Mesendoderm (in vitro differentiated cells): ENCODE measurements around the gene ZNF618.

Experiments
- DNase-seq: peaks from one replicate; pipeline ENCODE4 v3.0.0; 2013
- H2AK5ac ChIP-seq: 2 replicates; pipeline ENCODE4 v1.6.1; 2013; ENCODE audit warnings: low read length, inconsistent platforms
- H2BK120ac ChIP-seq: 2 replicates; pipeline ENCODE4 v1.6.1; 2013; ENCODE audit warnings: low read depth, mild to moderate bottlenecking, low read length, moderate library complexity, mixed read lengths
- H2BK15ac ChIP-seq: replicated peaks from 2 replicates; pipeline ENCODE4 v1.6.1; 2013; ENCODE audit warnings: low read depth, mild to moderate bottlenecking, moderate library complexity
- H2BK5ac ChIP-seq: 2 replicates; pipeline ENCODE4 v1.6.1; 2013; ENCODE audit warnings: low read length, inconsistent platforms
- H3K18ac ChIP-seq: 2 replicates; pipeline ENCODE4 v1.6.1; 2013; ENCODE audit warnings: mild to moderate bottlenecking, low read length, mixed read lengths
- H3K23ac ChIP-seq: one replicate; pipeline ENCODE4 v1.6.1; 2013; ENCODE audit warnings: low read length
- H3K27ac ChIP-seq: 2 replicates; pipeline ENCODE4 v1.5.1; 2013; ENCODE audit warnings: low read depth, mild to moderate bottlenecking, inconsistent platforms, low read length, moderate library complexity
- H3K27me3 ChIP-seq: 2 replicates; pipeline ENCODE4 v1.6.1; 2013; ENCODE audit warnings: low read length, control low read depth, mild to moderate bottlenecking, inconsistent platforms; ENCODE audit not compliant: insufficient read depth, poor library complexity
- H3K36me3 ChIP-seq: 2 replicates; pipeline ENCODE4 v1.6.1; 2013; ENCODE audit warnings: low read length, inconsistent platforms; ENCODE audit not compliant: control insufficient read depth, insufficient read depth
- H3K4ac ChIP-seq: one replicate; pipeline ENCODE4 v1.6.1; 2013; ENCODE audit warnings: low read depth, mild to moderate bottlenecking, low read length, moderate library complexity
- H3K4me1 ChIP-seq: 2 replicates; pipeline ENCODE4 v1.6.1; 2013; ENCODE audit warnings: low read depth, low read length, inconsistent platforms; ENCODE audit not compliant: control insufficient read depth
- H3K4me2 ChIP-seq: 2 replicates; pipeline ENCODE4 v1.6.1; 2013; ENCODE audit warnings: low read length
- H3K4me3 ChIP-seq: 2 replicates; pipeline ENCODE4 v1.5.1; 2013; ENCODE audit warnings: mild to moderate bottlenecking, low read length
- H3K56ac ChIP-seq: one replicate; pipeline ENCODE4 v1.6.1; 2013; ENCODE audit warnings: low read length
- H3K79me1 ChIP-seq: 2 replicates; pipeline ENCODE4 v1.6.1; 2013; ENCODE audit warnings: low read length, inconsistent platforms
- H3K79me2 ChIP-seq: 2 replicates; pipeline ENCODE4 v1.6.1; 2013; ENCODE audit warnings: mild to moderate bottlenecking, low read length; ENCODE audit not compliant: control insufficient read depth, insufficient read depth
- H3K9ac ChIP-seq: 2 replicates; pipeline ENCODE4 v1.6.1; 2013; ENCODE audit warnings: low read length, inconsistent platforms
- H4K5ac ChIP-seq: one replicate; pipeline ENCODE4 v1.6.1; 2013; ENCODE audit warnings: low read length
- H4K8ac ChIP-seq: one replicate; pipeline ENCODE4 v1.6.1; 2013; ENCODE audit warnings: low read depth, mild to moderate bottlenecking, control low read depth, low read length, moderate library complexity
- WGBS: extraction: QIAGEN DNeasy Blood & Tissue Kit; methylation state at CpG from one replicate; pipeline ENCODE4 v1.1.7; 2013; ENCODE audit warnings: low lambda C conversion rate, missing lambda C conversion rate; ENCODE audit not compliant: insufficient coverage; ENCODE audit errors: extremely low coverage; 5-methylcytosine and 5-hydroxymethylcytosine counted together

The ZNF618 gene

DNA sequence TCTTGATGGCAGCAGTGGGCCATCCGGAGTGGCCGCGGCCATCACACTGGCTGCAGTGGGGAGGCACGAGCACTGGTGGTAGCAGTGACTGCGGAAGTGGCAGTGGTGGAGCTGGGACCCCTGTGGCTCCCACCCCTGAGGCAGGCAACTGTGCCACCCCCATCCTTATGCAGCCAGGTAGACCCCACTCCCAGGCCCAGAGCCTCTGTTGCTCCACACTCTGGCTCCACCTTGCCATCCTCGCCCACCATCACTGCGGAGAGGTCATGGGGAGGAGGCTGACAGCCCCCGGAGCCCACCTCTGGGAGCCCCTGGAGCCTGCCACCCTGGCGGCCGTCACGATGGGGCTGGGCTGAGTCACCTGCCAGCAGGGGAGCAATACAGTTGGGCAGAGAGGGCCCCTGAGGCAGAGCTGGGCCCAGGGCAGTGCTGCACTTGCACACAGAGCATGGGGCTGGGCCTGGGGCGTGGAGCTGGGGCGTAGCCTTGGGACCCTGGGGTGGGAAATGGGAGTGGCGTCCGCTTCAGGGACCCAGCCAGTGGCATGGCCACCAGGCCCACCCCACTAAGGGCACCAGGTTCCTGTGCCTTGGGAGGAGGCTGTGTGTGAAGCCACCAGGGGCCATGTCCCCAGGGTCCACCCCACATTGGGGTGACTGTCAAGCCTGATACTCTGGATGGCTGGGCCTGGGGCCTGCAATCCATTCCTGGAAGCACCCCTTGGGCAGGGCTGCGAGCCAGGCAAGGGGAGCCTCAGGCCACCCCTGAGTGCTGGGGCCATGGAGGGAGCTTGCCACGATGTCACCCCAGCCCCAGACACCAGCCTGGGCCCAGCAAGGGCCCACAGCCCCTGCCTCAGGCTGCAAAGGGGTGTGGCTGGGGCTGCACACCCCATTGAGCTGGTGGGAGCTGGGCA, 194.3 kb downstream of the ZNF618 start:
- Histone ChIP-seq H3K4ac (no peak overlapping the region), H2BK120ac (no peak overlapping the region), H3K27me3 (no peaks in the 10 kb centered on the region), H3K4me2 (no peak overlapping the region), H3K4me1 (no peaks in the 10 kb centered on the region), H3K27ac (no peak overlapping the region), H2BK5ac (no peak overlapping the region), H3K18ac (no peak overlapping the region), H3K56ac (no peak overlapping the region), H2BK15ac (no peak overlapping the region), H3K79me1 (no peaks in the 10 kb centered on the region), H3K79me2 (no peaks in the 10 kb centered on the region), H3K4me3 (no peak overlapping the region), H4K8ac (no peak overlapping the region), H3K36me3 (no peaks in the 10 kb centered on the region), H4K5ac (no peak overlapping the region), H3K9ac (no peak overlapping the region), H2AK5ac (no peak overlapping the region), H3K23ac (no peak overlapping the region)
- DNase-seq = no peak
- no CpG with 5 or more reads among the region's 17 CpGs for WGBS

DNA sequence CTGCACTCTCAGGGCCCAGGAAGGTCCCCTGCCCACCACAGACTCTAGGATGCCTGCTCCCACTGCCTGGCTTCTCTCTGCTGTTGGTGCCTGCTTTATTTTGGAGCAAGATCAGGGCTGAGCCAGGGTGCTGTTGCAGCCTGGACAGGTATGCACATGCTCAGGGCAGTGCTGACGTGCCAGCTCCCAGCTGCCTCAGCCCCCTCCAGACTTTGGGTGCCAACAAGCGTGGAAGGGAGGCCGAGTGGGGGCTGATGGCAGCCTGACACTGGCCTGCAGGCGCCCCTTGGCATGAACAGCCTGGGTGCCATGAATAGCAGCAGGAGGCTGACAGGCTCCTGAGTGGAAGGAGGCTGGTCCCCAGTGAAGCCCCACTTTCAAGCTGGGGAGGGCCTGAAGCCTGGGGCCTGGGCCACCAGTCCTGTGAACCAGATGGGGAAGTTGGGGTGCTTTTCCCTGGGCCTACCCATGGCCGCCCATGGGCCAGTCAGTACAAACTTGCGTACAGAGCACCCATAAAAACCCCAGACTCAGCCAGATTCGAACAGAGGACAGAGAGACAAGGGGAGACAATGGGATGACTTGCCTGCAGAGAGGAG, 195.2 kb downstream of the ZNF618 start:
- no peak overlapping the region for H4K5ac ChIP-seq
- no peak overlapping the region for H3K4me2 ChIP-seq
- no peak overlapping the region for H3K27ac ChIP-seq
- no peak overlapping the region for H3K4ac ChIP-seq
- no peaks in the 10 kb centered on the region for H3K4me1 ChIP-seq
- H3K4me3 ChIP-seq = no peak overlapping the region
- no peak overlapping the region for H3K18ac ChIP-seq
- no CpG with 5 or more reads among the region's 7 CpGs for WGBS
- no peaks in the 10 kb centered on the region for H3K79me1 ChIP-seq
- no peaks in the 10 kb centered on the region for H3K36me3 ChIP-seq
- H3K23ac ChIP-seq = no peak overlapping the region
- H2AK5ac ChIP-seq = no peak overlapping the region
- no peak overlapping the region for H2BK120ac ChIP-seq
- no peak overlapping the region for H3K56ac ChIP-seq
- no peaks in the 10 kb centered on the region for H3K79me2 ChIP-seq
- no peak overlapping the region for H3K9ac ChIP-seq
- H2BK15ac ChIP-seq = no peak overlapping the region
- no peaks in the 10 kb centered on the region for H3K27me3 ChIP-seq
- no peak overlapping the region for H4K8ac ChIP-seq
- H2BK5ac ChIP-seq = no peak overlapping the region
- no peak for DNase-seq

DNA sequence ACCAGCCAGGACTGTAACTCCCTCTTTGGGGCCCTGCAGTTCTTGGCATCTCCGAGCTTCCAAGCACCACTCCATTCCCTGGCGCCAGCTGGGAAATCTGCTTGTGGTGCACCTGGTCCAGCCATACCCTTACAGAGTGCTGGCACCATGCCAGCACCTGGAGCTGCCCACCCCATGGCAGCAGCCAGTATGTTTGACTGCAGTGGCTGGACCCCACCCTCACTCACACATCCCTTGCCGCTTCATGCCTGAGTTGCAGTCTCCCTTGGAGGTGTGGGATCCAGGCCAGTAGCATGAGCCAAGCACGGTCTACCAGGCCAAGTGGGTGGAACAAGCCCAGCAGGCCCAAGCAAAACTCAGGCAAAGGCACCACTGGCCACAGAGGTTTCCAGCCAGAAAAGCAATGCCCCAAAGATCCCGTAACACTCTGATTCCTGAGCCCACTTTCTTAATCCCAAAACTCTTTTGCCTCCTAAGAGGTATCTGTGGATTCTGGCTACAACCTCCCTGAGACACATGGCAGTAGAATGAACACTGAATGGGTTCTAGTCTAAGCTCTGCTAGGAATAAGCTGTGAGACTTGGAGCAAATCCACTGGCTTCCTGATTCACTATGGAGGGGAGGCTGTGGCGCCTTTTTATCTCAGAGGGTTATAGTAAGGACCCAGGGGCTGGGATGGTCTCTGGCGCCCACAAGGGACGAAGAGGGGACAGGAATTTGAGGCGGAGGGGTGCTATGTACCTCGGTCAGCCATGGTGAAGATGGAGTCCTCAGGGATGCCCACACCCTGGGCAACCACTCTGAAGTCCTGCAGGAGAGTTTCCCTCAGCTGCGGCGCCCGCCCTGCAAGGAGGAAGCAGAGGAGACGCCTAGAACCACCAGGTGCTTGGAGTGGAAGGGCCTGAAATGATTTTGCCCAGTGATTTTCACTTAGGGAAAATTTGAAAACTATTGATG, 196.4 kb downstream of the ZNF618 start:
- DNase-seq = peak; percentile 16
- H3K4ac ChIP-seq = no peak overlapping the region
- no peaks in the 10 kb centered on the region for H3K79me2 ChIP-seq
- no peak overlapping the region for H2BK120ac ChIP-seq
- H3K4me2 ChIP-seq = no peak overlapping the region
- no peak overlapping the region for H3K9ac ChIP-seq
- H3K18ac ChIP-seq = no peak overlapping the region
- H3K79me1 ChIP-seq = no peaks in the 10 kb centered on the region
- no peak overlapping the region for H2AK5ac ChIP-seq
- no peaks in the 10 kb centered on the region for H3K4me1 ChIP-seq
- no peak overlapping the region for H3K23ac ChIP-seq
- H3K36me3 ChIP-seq = no peaks in the 10 kb centered on the region
- no peaks in the 10 kb centered on the region for H3K27me3 ChIP-seq
- no peak overlapping the region for H4K5ac ChIP-seq
- no peak overlapping the region for H3K56ac ChIP-seq
- no peak overlapping the region for H4K8ac ChIP-seq
- H2BK15ac ChIP-seq = no peak overlapping the region
- H3K27ac ChIP-seq = no peak overlapping the region
- WGBS = no CpG with 5 or more reads among the region's 14 CpGs
- H3K4me3 ChIP-seq = no peak overlapping the region
- H2BK5ac ChIP-seq = no peak overlapping the region

DNA sequence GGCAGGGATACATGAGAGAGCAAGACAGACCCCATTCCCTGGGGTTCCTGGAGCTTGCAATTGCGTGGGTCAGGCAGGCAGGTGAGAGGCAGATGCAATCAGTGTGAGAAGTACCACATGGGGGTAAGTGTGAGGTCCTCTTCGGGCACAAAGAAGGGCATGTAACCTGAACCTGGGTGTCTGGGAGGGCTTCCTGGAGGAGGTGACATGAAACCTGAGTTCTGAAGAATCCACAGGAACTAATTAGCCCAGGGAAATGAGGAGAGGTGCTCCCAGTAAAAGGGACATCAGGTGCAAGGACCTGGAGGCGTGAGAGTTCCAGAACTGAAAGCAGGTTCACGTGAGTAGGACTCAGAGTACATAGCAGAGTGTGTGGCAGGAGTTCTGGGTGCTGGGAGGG, 199.5 kb downstream of the ZNF618 start:
- Histone ChIP-seq H3K79me1 (no peaks in the 10 kb centered on the region), H2AK5ac (no peak overlapping the region), H4K8ac (no peak overlapping the region), H3K23ac (no peak overlapping the region), H2BK5ac (no peak overlapping the region), H3K4me1 (no peaks in the 10 kb centered on the region), H3K56ac (no peak overlapping the region), H3K27me3 (no peaks in the 10 kb centered on the region), H4K5ac (no peak overlapping the region), H2BK15ac (no peak overlapping the region), H2BK120ac (no peak overlapping the region), H3K4ac (no peak overlapping the region), H3K18ac (no peak overlapping the region), H3K36me3 (no peaks in the 10 kb centered on the region), H3K9ac (no peak overlapping the region), H3K27ac (no peak overlapping the region), H3K4me3 (no peak overlapping the region), H3K4me2 (no peak overlapping the region), H3K79me2 (no peaks in the 10 kb centered on the region)
- WGBS = no CpG with 5 or more reads among the region's 4 CpGs
- DNase-seq = no peak

DNA sequence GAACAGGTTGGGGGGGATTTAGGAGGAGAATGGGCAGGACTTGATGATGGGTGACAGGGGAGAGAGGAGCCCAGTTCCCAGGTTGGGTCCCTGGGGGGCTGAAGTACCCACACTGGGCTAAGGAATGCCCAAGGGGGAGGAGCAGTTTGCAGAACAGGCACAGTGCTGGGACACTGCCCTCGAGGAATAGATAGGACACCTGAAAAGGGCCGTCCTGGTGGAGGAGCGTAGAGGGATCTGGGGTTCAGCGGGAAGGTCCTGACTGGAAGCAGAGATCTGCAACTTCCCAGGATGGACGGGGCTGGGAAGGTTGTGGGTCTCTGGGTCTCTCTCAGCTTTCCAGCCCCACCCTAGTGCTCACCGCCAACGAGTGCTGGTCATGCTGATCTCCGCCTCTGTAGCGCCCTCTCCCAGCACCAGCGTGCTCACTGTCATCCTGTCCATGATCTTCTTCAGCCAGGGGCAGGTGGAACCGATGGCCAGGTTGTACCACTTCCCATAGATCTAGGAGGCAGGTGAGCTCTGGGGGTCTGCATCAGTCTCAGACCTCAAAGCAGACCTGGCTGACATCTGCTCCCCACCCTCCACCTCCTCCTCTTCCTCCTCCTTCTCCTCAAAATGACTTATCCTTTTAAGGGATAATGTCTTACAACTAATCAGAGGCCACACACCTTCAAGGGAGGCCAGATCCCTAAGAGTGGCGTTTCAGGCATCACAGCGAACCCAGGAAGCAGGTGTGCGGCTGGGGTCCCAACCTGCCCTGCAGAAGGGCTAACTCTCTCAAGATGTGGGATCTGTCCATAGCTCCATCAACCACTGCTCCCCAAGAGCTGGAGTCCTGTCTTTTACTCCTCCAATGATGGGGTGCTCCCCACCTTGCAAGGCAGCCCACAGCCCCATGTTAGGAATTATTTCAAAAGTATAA, 200.4 kb downstream of the ZNF618 start:
- Histone ChIP-seq H3K9ac (no peak overlapping the region), H4K8ac (no peak overlapping the region), H3K23ac (no peak overlapping the region), H2BK15ac (no peak overlapping the region), H3K56ac (no peak overlapping the region), H3K4me3 (no peak overlapping the region), H2BK120ac (no peak overlapping the region), H2AK5ac (no peak overlapping the region), H3K4me1 (no peaks in the 10 kb centered on the region), H3K36me3 (no peaks in the 10 kb centered on the region), H3K4ac (no peak overlapping the region), H3K27me3 (no peaks in the 10 kb centered on the region), H3K79me2 (no peaks in the 10 kb centered on the region), H3K79me1 (no peaks in the 10 kb centered on the region), H3K4me2 (no peak overlapping the region), H3K27ac (no peak overlapping the region), H4K5ac (no peak overlapping the region), H3K18ac (no peak overlapping the region), H2BK5ac (no peak overlapping the region)
- WGBS = no CpG with 5 or more reads among the region's 14 CpGs
- peak; percentile 19 for DNase-seq
